Osteoblast (primary cell): ENCODE results near the gene SULT1C3. TPM values are rescaled to one million over a fixed set of nuclear protein-coding genes. Genes with fewer than 3 reads are reported as not detected.

Experiments
- DNase-seq: peaks from one replicate; pipeline ENCODE4 v3.0.0; 2011; ENCODE audit warnings: low spot score, mixed read lengths; ENCODE audit not compliant: insufficient read length; ENCODE audit errors: missing footprints
- H2AFZ ChIP-seq: 2 replicates; pipeline ENCODE4 v1.6.0; 2011; ENCODE audit warnings: mild to moderate bottlenecking, low read length
- H3K27ac ChIP-seq: 2 replicates; pipeline ENCODE4 v1.5.1; 2011; ENCODE audit warnings: mild to moderate bottlenecking, low read depth, low read length, moderate library complexity
- H3K27me3 ChIP-seq: 2 replicates; pipeline ENCODE4 v1.6.0; 2012; ENCODE audit warnings: mild to moderate bottlenecking, control low read depth, inconsistent platforms, low read length, moderate library complexity; ENCODE audit not compliant: insufficient read depth
- H3K36me3 ChIP-seq: 2 replicates; pipeline ENCODE4 v1.5.1; 2011; ENCODE audit warnings: mild to moderate bottlenecking, low read length, control low read depth, moderate library complexity; ENCODE audit not compliant: insufficient read depth
- H3K4me1 ChIP-seq: 2 replicates; pipeline ENCODE4 v1.5.1; 2011; ENCODE audit warnings: mild to moderate bottlenecking, low read length, control low read depth, moderate library complexity; ENCODE audit not compliant: insufficient read depth
- H3K4me2 ChIP-seq: 2 replicates; pipeline ENCODE4 v1.6.0; 2011; ENCODE audit warnings: mild to moderate bottlenecking, low read length; ENCODE audit not compliant: insufficient read depth
- H3K4me3 ChIP-seq: fragments of 200-600 bp; sonication (generic); 3 replicates; pipeline ENCODE4 v1.5.1; 2012; ENCODE audit warnings: mild to moderate bottlenecking, low read length, inconsistent platforms; ENCODE audit not compliant: insufficient read depth
- H3K79me2 ChIP-seq: 2 replicates; pipeline ENCODE4 v1.6.0; 2012; ENCODE audit warnings: mild to moderate bottlenecking, low read length, control low read depth, inconsistent platforms; ENCODE audit not compliant: insufficient read depth
- H3K9me3 ChIP-seq: 2 replicates; pipeline ENCODE4 v1.5.1; 2011; ENCODE audit warnings: low read depth, low read length, control low read depth
- H4K20me1 ChIP-seq: 2 replicates; pipeline ENCODE4 v1.6.0; 2012; ENCODE audit warnings: mild to moderate bottlenecking, low read length, control low read depth; ENCODE audit not compliant: insufficient read depth
- CTCF ChIP-seq: IDR thresholded peaks from 2 replicates; pipeline ENCODE4 v1.5.1; 2011; ENCODE audit warnings: mild to moderate bottlenecking, low read depth, low read length, moderate library complexity; ENCODE audit errors: extremely low read depth
- total RNA-seq: library from RNA; depleted of rRNA; stranded (reverse); fragments of >200 nt; gene quantifications from 2 replicates; pipeline ENCODE4 v1.2.3, GENCODE V29; 2012

SULT1C3 gene
- total RNA-seq, 1 donor: not detected

- no peaks in the 10 kb centered on the region for H4K20me1 ChIP-seq
- no peak overlapping the region for H3K4me2 ChIP-seq
- TF ChIP-seq CTCF: no peak
- peaks cover 13% of the 10 kb centered on the region for H3K4me1 ChIP-seq
- H3K79me2 ChIP-seq: no peaks in the 10 kb centered on the region
- no peaks in the 10 kb centered on the region for H3K9me3 ChIP-seq
- H2AFZ ChIP-seq: no peak overlapping the region
- H3K36me3 ChIP-seq: no peaks in the 10 kb centered on the region
- no peaks in the 10 kb centered on the region for H3K27me3 ChIP-seq
- no peak for DNase-seq
- H3K27ac ChIP-seq: no peak overlapping the region
- no peak overlapping the region for H3K4me3 ChIP-seq
Measured at GRCh38 chr2:108301558-108301957, 61.8 kb downstream of the SULT1C3 start.

GRCh38 chr2:108304975-108305374, 65.2 kb downstream of the SULT1C3 start:
- Histone ChIP-seq H3K27me3 (no peaks in the 10 kb centered on the region), H3K4me3 (no peak overlapping the region), H2AFZ (no peak overlapping the region), H4K20me1 (no peaks in the 10 kb centered on the region), H3K27ac (no peak overlapping the region), H3K4me1 (no peaks in the 10 kb centered on the region), H3K79me2 (no peaks in the 10 kb centered on the region), H3K36me3 (no peaks in the 10 kb centered on the region), H3K9me3 (no peaks in the 10 kb centered on the region), H3K4me2 (no peak overlapping the region)
- DNase-seq: no peak
- TF ChIP-seq CTCF: no peak

GRCh38 chr2:108305901-108306300, 66.1 kb downstream of the SULT1C3 start:
- Histone ChIP-seq H3K4me2 (no peak overlapping the region), H3K4me3 (no peak overlapping the region), H3K79me2 (no peaks in the 10 kb centered on the region), H2AFZ (peak overlapping the region; percentile 0), H4K20me1 (no peaks in the 10 kb centered on the region), H3K27me3 (no peaks in the 10 kb centered on the region), H3K36me3 (no peaks in the 10 kb centered on the region), H3K27ac (no peak overlapping the region), H3K9me3 (no peaks in the 10 kb centered on the region), H3K4me1 (no peaks in the 10 kb centered on the region)
- no peak for DNase-seq
- no peak for TF ChIP-seq CTCF

- Histone ChIP-seq H3K27me3 (no peaks in the 10 kb centered on the region), H3K4me3 (no peak overlapping the region), H3K36me3 (no peaks in the 10 kb centered on the region), H3K79me2 (no peaks in the 10 kb centered on the region), H3K27ac (no peak overlapping the region), H4K20me1 (no peaks in the 10 kb centered on the region), H3K9me3 (no peaks in the 10 kb centered on the region), H2AFZ (no peak overlapping the region), H3K4me1 (no peaks in the 10 kb centered on the region), H3K4me2 (no peak overlapping the region)
- no peak for DNase-seq
- no peak for TF ChIP-seq CTCF
Measured at GRCh38 chr2:108309903-108310302, 70.1 kb downstream of the SULT1C3 start.

Other genes starting within 250 kb of the SULT1C3 start
- gene SULT1C2, start 48.9 kb downstream of the SULT1C3 start, total RNA-seq: 0.36 and 1.2 TPM in 2 replicates
- not detected in 2 replicates for gene SULT1C4, start 138.0 kb downstream of the SULT1C3 start, total RNA-seq
- 39.8 and 44.2 TPM in 2 replicates for gene GCC2, start 209.2 kb downstream of the SULT1C3 start, total RNA-seq